ENCODE data around the gene RRP12. TPM values are rescaled to one million over a fixed set of nuclear protein-coding genes. Genes with fewer than 3 reads are reported as not detected.

Gene RRP12
- polyA plus RNA-seq, 1 donor from 2014 or later: 9.7 TPM

GRCh38 chr10:97323501-97323900 is 77.6 kb downstream of the RRP12 start:
- H3K36me3 ChIP-seq (ENCODE audit: insufficient read depth, low read length): no peaks in the 10 kb centered on the region
- no peak overlapping the region for H3K4me3 ChIP-seq (ENCODE audit: low read length)
- no peaks in the 10 kb centered on the region for H3K9me3 ChIP-seq (ENCODE audit: low read length)
- no peaks in the 10 kb centered on the region for H3K27me3 ChIP-seq (ENCODE audit: insufficient read depth, low read depth, low read length)
- no peak overlapping the region for H2AFZ ChIP-seq (ENCODE audit: low read depth, low read length)
- no peaks in the 10 kb centered on the region for H3K9me2 ChIP-seq (ENCODE audit: insufficient read depth, low read length)
- no peak overlapping the region for H3K9ac ChIP-seq (ENCODE audit: low read length)
- no peak overlapping the region for H3K27ac ChIP-seq (ENCODE audit: low read length)
- no peaks in the 10 kb centered on the region for H4K20me1 ChIP-seq (ENCODE audit: insufficient read depth)
- H3K79me2 ChIP-seq (replicated peaks; ENCODE audit: insufficient read depth, low read length): peaks cover 4% of the 10 kb centered on the region
- H3F3A ChIP-seq (ENCODE audit: insufficient read depth, low read length, poor library complexity, severe bottlenecking): peaks cover 8% of the 10 kb centered on the region
- TF ChIP-seq EP300 (conservative IDR thresholded peaks at IDR 0.05; ENCODE audit: poor library complexity, severe bottlenecking) (no peak), EZH2 (IDR thresholded peaks at IDR 0.05; ENCODE audit: borderline replicate concordance, insufficient read depth, low read length, poor library complexity, severe bottlenecking) (no peak), TAF1 (IDR thresholded peaks at IDR 0.05; ENCODE audit: low read depth) (no peak)
- no peak overlapping the region for H3K4me2 ChIP-seq (ENCODE audit: low read length)

- peak; percentile 42 for TF ChIP-seq POLR2AphosphoS5 (IDR thresholded peaks at IDR 0.05)
- TF ChIP-seq RAD21 (conservative IDR thresholded peaks at IDR 0.05): no peak
- Histone ChIP-seq H3K36me3 (ENCODE audit: insufficient read depth, low read length) (no peaks in the 10 kb centered on the region), H4K20me1 (ENCODE audit: insufficient read depth) (no peaks in the 10 kb centered on the region), H3K4me2 (ENCODE audit: low read length) (peak overlapping the region; percentile 65), H3K27me3 (ENCODE audit: insufficient read depth, low read depth, low read length) (no peaks in the 10 kb centered on the region), H3K9me3 (ENCODE audit: low read length) (no peaks in the 10 kb centered on the region), H3K9me2 (ENCODE audit: insufficient read depth, low read length) (no peaks in the 10 kb centered on the region), H3K79me2 (replicated peaks; ENCODE audit: insufficient read depth, low read length) (peaks cover 4% of the 10 kb centered on the region), H3K4me3 (ENCODE audit: low read length) (peak overlapping the region; percentile 71), H3K9ac (ENCODE audit: low read length) (peak overlapping the region; percentile 96), H3F3A (ENCODE audit: insufficient read depth, low read length, poor library complexity, severe bottlenecking) (peaks cover 8% of the 10 kb centered on the region), H3K27ac (ENCODE audit: low read length) (peak overlapping the region; percentile 65), H2AFZ (ENCODE audit: low read depth, low read length) (no peak overlapping the region)
These were observed 79.3 kb downstream of the RRP12 start for GRCh38 chr10:97321804-97322190.

- Histone ChIP-seq H4K20me1 (ENCODE audit: insufficient read depth) (no peaks in the 10 kb centered on the region), H3K9me3 (ENCODE audit: low read length) (no peaks in the 10 kb centered on the region), H3K4me2 (ENCODE audit: low read length) (peak overlapping the region; percentile 65), H3K79me2 (replicated peaks; ENCODE audit: insufficient read depth, low read length) (peaks cover 4% of the 10 kb centered on the region), H3F3A (ENCODE audit: insufficient read depth, low read length, poor library complexity, severe bottlenecking) (peaks cover 8% of the 10 kb centered on the region), H2AFZ (ENCODE audit: low read depth, low read length) (no peak overlapping the region), H3K27ac (ENCODE audit: low read length) (peak overlapping the region; percentile 65), H3K9ac (ENCODE audit: low read length) (peak overlapping the region; percentile 96), H3K4me3 (ENCODE audit: low read length) (peak overlapping the region; percentile 71), H3K9me2 (ENCODE audit: insufficient read depth, low read length) (no peaks in the 10 kb centered on the region), H3K36me3 (ENCODE audit: insufficient read depth, low read length) (no peaks in the 10 kb centered on the region), H3K27me3 (ENCODE audit: insufficient read depth, low read depth, low read length) (no peaks in the 10 kb centered on the region)
- TF ChIP-seq POLR2AphosphoS5 (IDR thresholded peaks at IDR 0.05) (no peak), REST (IDR thresholded peaks at IDR 0.05; ENCODE audit: borderline replicate concordance) (no peak), CTCF (IDR thresholded peaks at IDR 0.05; ENCODE audit: poor library complexity, severe bottlenecking) (no peak), MXI1 (conservative IDR thresholded peaks at IDR 0.05; ENCODE audit: poor library complexity, severe bottlenecking) (no peak), EZH2 (IDR thresholded peaks at IDR 0.05; ENCODE audit: borderline replicate concordance, insufficient read depth, low read length, poor library complexity, severe bottlenecking) (no peak), SMC3 (conservative IDR thresholded peaks at IDR 0.05; ENCODE audit: poor library complexity) (no peak), EP300 (conservative IDR thresholded peaks at IDR 0.05; ENCODE audit: poor library complexity, severe bottlenecking) (no peak), TAF1 (IDR thresholded peaks at IDR 0.05; ENCODE audit: low read depth) (no peak), RAD21 (conservative IDR thresholded peaks at IDR 0.05) (no peak)
These were observed 79.9 kb downstream of the RRP12 start for GRCh38 chr10:97321032-97321803.

Data from neural cell (in vitro differentiated cells).